ENCODE data around the gene SGPP2. TPM values are rescaled to one million over a fixed set of nuclear protein-coding genes. Genes with fewer than 3 reads are reported as not detected.

The SGPP2 gene
- total RNA-seq, 1 donor from 2014 or later, result 22.4 TPM

DNA sequence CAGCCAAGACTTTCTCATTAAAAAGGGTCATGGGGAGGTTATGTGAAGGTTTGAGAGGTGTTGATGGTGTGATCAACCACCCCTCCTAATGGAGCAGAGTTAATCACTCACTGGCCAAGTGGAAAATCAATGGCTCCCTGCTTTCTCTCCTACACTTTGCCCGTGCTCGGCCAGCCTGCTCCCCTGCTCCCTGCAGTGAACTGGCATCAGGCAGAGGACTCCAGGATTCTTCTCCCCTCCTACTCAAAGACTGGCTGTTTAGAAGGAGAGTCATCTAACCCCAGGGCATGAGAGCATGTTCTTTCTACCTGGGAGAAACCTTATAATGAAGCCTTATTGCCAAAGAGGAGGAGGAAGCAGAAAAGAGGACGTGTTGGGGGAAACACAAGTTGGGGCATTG lies 74.9 kb downstream of the SGPP2 start:
- H3K9me3 Mint-ChIP-seq, result peaks cover 3% of the 10 kb centered on the region
- TF ChIP-seq, protein P1, sequence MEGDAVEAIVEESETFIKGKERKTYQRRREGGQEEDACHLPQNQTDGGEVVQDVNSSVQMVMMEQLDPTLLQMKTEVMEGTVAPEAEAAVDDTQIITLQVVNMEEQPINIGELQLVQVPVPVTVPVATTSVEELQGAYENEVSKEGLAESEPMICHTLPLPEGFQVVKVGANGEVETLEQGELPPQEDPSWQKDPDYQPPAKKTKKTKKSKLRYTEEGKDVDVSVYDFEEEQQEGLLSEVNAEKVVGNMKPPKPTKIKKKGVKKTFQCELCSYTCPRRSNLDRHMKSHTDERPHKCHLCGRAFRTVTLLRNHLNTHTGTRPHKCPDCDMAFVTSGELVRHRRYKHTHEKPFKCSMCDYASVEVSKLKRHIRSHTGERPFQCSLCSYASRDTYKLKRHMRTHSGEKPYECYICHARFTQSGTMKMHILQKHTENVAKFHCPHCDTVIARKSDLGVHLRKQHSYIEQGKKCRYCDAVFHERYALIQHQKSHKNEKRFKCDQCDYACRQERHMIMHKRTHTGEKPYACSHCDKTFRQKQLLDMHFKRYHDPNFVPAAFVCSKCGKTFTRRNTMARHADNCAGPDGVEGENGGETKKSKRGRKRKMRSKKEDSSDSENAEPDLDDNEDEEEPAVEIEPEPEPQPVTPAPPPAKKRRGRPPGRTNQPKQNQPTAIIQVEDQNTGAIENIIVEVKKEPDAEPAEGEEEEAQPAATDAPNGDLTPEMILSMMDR (conservative IDR thresholded peaks at IDR 0.05), result no peak
- peaks cover 3% of the 10 kb centered on the region for H3K27me3 Mint-ChIP-seq
- H3K36me3 Mint-ChIP-seq, result no peaks in the 10 kb centered on the region
- DNase-seq (ENCODE audit: extremely low spot score, unreplicated experiment), result no peak
- H3K27ac Mint-ChIP-seq, result peak overlapping the region; percentile 35
- H3K4me1 Mint-ChIP-seq (ENCODE audit: unreplicated experiment), result peaks cover 27% of the 10 kb centered on the region
- H3K4me3 Mint-ChIP-seq, result no peak overlapping the region

DNA sequence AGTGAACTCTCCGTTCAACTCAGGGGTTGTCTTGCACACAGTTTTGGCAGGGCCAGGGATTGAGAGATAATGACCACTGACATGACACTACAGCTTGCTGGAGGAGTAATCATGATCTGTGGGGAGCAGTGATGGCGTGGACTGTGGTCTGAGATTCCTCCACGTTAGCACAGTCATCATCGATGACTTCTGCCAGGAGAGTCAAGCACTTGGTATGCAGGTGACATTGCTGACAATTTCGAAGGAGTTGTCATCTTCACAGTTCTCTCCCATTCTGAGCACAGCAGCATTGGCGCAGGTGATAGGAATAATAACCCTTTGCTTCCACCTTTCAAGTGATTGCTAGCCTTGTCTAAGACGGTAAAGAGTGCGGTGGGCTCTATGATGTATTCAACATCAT lies 79.8 kb downstream of the SGPP2 start:
- H3K4me3 Mint-ChIP-seq, result no peak overlapping the region
- peaks cover 10% of the 10 kb centered on the region for H3K4me1 Mint-ChIP-seq (ENCODE audit: unreplicated experiment)
- DNase-seq (ENCODE audit: extremely low spot score, unreplicated experiment), result no peak
- peaks cover 7% of the 10 kb centered on the region for H3K27me3 Mint-ChIP-seq
- peaks cover 6% of the 10 kb centered on the region for H3K9me3 Mint-ChIP-seq
- H3K27ac Mint-ChIP-seq, result no peak overlapping the region
- TF ChIP-seq, protein P1 (conservative IDR thresholded peaks at IDR 0.05), result no peak
- no peaks in the 10 kb centered on the region for H3K36me3 Mint-ChIP-seq

DNA sequence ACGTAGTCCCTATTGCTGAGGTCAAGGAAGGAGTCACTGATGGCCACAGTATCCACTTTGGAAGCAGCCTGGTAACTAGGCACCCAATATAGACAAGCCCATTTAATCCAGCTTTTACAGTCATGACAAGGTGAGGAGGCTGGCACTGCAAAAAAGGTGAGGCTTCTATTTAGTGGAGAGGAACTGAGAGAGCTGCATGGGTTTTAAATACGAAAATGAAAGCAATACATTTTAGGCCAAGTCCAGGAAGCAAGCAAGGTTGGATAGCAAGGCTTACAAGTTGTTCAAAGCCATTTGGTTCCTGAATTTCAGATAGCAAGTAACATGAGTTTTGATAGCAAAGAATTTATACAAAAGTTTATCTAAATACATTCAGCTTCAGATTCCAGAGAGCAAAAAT lies 80.4 kb downstream of the SGPP2 start:
- Mint-ChIP-seq H3K9me3 (peaks cover 6% of the 10 kb centered on the region), H3K27me3 (peaks cover 3% of the 10 kb centered on the region), H3K4me1 (ENCODE audit: unreplicated experiment) (peaks cover 5% of the 10 kb centered on the region), H3K27ac (no peak overlapping the region), H3K4me3 (no peak overlapping the region), H3K36me3 (no peaks in the 10 kb centered on the region)
- no peak for DNase-seq (ENCODE audit: extremely low spot score, unreplicated experiment)
- TF ChIP-seq, protein P1 (conservative IDR thresholded peaks at IDR 0.05), result no peak

DNA sequence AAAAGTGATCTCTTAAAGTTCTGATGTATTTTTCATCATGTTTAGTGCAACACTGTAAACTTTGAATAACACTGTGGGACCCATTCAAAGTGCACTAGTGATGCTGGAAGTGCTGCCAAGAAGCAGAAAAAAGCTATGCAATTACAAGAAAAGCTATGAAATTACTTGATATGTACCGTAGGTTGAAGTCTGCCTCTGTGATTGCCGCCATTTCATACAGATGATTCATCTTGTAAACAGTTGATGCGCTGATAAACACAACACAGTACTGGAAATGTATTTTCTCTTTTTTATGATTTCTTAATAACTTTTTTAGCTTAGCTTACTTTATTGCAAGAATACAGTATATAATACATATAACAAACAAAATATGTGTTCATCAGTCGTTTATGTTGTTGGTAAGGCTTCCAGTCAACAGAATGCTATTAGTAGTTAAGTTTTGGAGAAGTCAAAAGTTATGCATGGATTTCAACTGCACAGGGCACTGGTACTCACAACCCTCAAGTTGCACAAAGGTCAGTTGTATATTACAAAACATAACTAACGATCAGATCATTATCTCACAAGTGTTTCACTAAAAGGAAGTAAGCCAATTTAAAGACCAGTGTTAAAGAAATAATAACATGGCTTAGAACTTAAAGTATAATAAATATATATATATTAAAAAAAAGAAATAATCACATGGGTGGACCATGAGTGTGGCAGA lies 82.0 kb downstream of the SGPP2 start:
- no peak for DNase-seq (ENCODE audit: extremely low spot score, unreplicated experiment)
- Mint-ChIP-seq H3K27ac (no peak overlapping the region), H3K4me1 (ENCODE audit: unreplicated experiment) (no peaks in the 10 kb centered on the region), H3K27me3 (peaks cover 3% of the 10 kb centered on the region), H3K4me3 (no peak overlapping the region), H3K9me3 (peaks cover 6% of the 10 kb centered on the region), H3K36me3 (no peaks in the 10 kb centered on the region)
- TF ChIP-seq, protein P1 (conservative IDR thresholded peaks at IDR 0.05), result no peak

DNA sequence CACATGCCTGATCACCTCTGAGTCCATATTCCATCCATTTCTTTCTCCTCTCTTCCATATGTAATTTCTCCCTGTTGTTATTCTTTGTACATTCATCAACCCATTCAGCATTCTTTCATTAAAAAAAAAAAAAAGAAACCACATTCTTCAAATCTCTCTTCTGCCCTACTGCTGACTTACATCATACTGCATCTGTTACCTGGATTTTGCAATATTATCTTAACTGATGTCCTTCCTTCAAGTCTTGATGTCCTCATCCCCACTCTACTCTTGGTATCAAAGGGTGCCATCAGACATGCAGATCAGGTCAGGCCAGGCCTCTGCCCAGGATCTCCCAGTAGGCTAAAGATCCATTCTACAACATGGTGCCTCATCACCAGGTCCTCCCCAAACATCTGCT lies 90.6 kb downstream of the SGPP2 start:
- Mint-ChIP-seq H3K4me1 (ENCODE audit: unreplicated experiment) (peaks cover 21% of the 10 kb centered on the region), H3K9me3 (peaks cover 20% of the 10 kb centered on the region), H3K4me3 (no peak overlapping the region), H3K27me3 (peaks cover 3% of the 10 kb centered on the region), H3K27ac (no peak overlapping the region), H3K36me3 (peaks cover 8% of the 10 kb centered on the region)
- no peak for DNase-seq (ENCODE audit: extremely low spot score, unreplicated experiment)
- TF ChIP-seq, protein P1 (conservative IDR thresholded peaks at IDR 0.05), result no peak

Measured in type B pancreatic cell (in vitro differentiated cells).